Natural killer cell (primary cell): Measurements from ENCODE around the gene TENM4. TPM values are rescaled to one million over a fixed set of nuclear protein-coding genes. Genes with fewer than 3 reads are reported as not detected.

Experiments used
- ATAC-seq, 3 donors: fragments of 150-1000 bp in 2 of 3; fragments of 200-7000 bp in 1 of 3; cut with Tn5 transposase; 1 replicate in 1 of 3; 2 replicates in 2 of 3; pipeline ENCODE4 v1.10.0; 2021; ENCODE audit warnings: mild to moderate bottlenecking in 2 of 3, moderate library complexity in 2 of 3
- DNase-seq, 2 donors: peaks; one replicate each; pipeline versions ENCODE4 v3.0.0 to v3.0.0-alpha.2; 2013 to 2021; ENCODE audit warnings: mixed read lengths in 1 of 2
- H3K27ac ChIP-seq: one replicate; pipeline ENCODE4 v1.5.1; 2013; ENCODE audit warnings: mild to moderate bottlenecking, low read length
- H3K27me3 ChIP-seq: one replicate; pipeline ENCODE4 v1.6.1; 2013; ENCODE audit warnings: low read length; ENCODE audit not compliant: control insufficient read depth, insufficient read depth
- H3K36me3 ChIP-seq: one replicate; pipeline ENCODE4 v1.6.1; 2013; ENCODE audit warnings: low read length; ENCODE audit not compliant: control insufficient read depth, insufficient read depth
- H3K4me1 ChIP-seq: one replicate; pipeline ENCODE4 v1.6.1; 2013; ENCODE audit warnings: low read length; ENCODE audit not compliant: control insufficient read depth, insufficient read depth
- H3K4me3 ChIP-seq: one replicate; pipeline ENCODE4 v1.5.1; 2013; ENCODE audit warnings: low read length
- H3K9me3 ChIP-seq: one replicate; pipeline ENCODE4 v1.6.1; 2013; ENCODE audit warnings: low read length; ENCODE audit not compliant: control insufficient read depth, insufficient read depth
- H3K27ac Mint-ChIP-seq, 2 donors: one replicate each; pipeline ENCODE4 v1.8.0; 2022; ENCODE audit warnings: mild to moderate bottlenecking in 2 of 2, mixed read lengths in 2 of 2, moderate library complexity in 1 of 2
- H3K27me3 Mint-ChIP-seq, 2 donors: one replicate each; pipeline ENCODE4 v1.8.0; 2022; ENCODE audit warnings: low read depth in 2 of 2, mixed read lengths in 2 of 2
- H3K36me3 Mint-ChIP-seq: one replicate; pipeline ENCODE4 v1.8.0; 2022; ENCODE audit warnings: mixed read lengths
- H3K4me1 Mint-ChIP-seq, 2 donors: one replicate each; pipeline ENCODE4 v1.8.0; 2022; ENCODE audit warnings: mixed read lengths in 2 of 2
- H3K4me3 Mint-ChIP-seq: one replicate; pipeline ENCODE4 v1.8.0; 2022; ENCODE audit warnings: mild to moderate bottlenecking, moderate library complexity, mixed read lengths
- H3K9me3 Mint-ChIP-seq, 2 donors: one replicate each; pipeline ENCODE4 v1.8.0; 2022; ENCODE audit warnings: mixed read lengths in 2 of 2
- CTCF ChIP-seq: fragments of 200-600 bp; IDR thresholded peaks from one replicate; pipeline ENCODE4 v1.8.0; 2022; ENCODE audit warnings: antibody characterized with exemption
- WGBS: methylation state at CpG from one replicate; pipeline ENCODE4 v1.1.7; 2013; ENCODE audit warnings: missing lambda C conversion rate; ENCODE audit not compliant: insufficient coverage; 5-methylcytosine and 5-hydroxymethylcytosine counted together
- intact Hi-C: fragments of 100-400 bp; cut with micrococcal nuclease; formaldehyde crosslinking; loops from one replicate; pipeline ENCODE4 v1.14.2; 2022
- total RNA-seq, 4 donors: library from RNA; stranded (reverse); fragments of 120-200 nt in 1 of 4; gene quantifications; one replicate each; pipeline versions ENCODE4 v1.2.3 to v1.2.4, GENCODE V29; 2013 to 2022

The TENM4 gene
- total RNA-seq, 3 donors from 2014 or later (not counting 1 experiment from before 2014, with no cell fraction given): 0.63 to 0.75 TPM; not detected in 1

- no peaks in the 10 kb centered on the region for H3K9me3 Mint-ChIP-seq
- 85% methylated on average over 6 of the region's 6 CpGs for WGBS
- ATAC-seq (no peak), DNase-seq (no peak)
- no peaks in the 10 kb centered on the region for H3K27me3 ChIP-seq
- H3K4me1 ChIP-seq: no peaks in the 10 kb centered on the region
- peaks cover 0 to 2% of the 10 kb centered on the region in 2 donors for H3K27me3 Mint-ChIP-seq
- intact Hi-C loops: no loop called here
- H3K36me3 Mint-ChIP-seq: no peaks in the 10 kb centered on the region
- TF ChIP-seq CTCF: no peak
- no peak overlapping the region for H3K4me3 Mint-ChIP-seq
- no peaks in the 10 kb centered on the region for H3K36me3 ChIP-seq
- no peak overlapping the region for H3K4me3 ChIP-seq
- H3K27ac Mint-ChIP-seq: no peak overlapping the region
- no peak overlapping the region for H3K27ac ChIP-seq
- no peaks in the 10 kb centered on the region for H3K9me3 ChIP-seq
- no peaks in the 10 kb centered on the region for H3K4me1 Mint-ChIP-seq
Measured at GRCh38 chr11:79083352-79083751, 357.5 kb downstream of the TENM4 start.

DNA sequence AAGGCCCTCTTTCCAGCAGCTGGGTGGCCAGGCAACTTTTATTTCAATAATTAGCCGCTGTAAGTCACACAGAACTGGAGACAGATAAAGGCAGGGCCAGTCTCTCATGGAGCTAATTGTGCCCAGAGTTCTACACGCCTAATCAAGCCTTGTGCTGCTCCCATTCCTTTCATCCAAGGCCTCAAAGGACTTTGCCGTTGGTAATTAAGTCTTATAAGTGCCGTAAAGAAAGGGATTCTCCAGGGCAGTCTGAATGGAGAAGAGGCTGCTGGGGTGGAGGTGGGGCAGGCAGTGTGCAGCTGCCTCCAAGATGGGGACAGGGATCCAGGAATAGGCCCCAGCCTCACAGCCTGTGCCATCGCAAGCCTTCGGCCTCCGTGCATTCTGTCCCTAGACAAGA is 357.9 kb downstream of the TENM4 start:
- H3K27me3 ChIP-seq: no peaks in the 10 kb centered on the region
- H3K4me1 Mint-ChIP-seq: no peaks in the 10 kb centered on the region
- H3K36me3 ChIP-seq: no peaks in the 10 kb centered on the region
- no peak overlapping the region for H3K27ac ChIP-seq
- ATAC-seq (no peak), DNase-seq (no peak)
- TF ChIP-seq CTCF: no peak
- no peaks in the 10 kb centered on the region for H3K9me3 ChIP-seq
- no peak overlapping the region for H3K27ac Mint-ChIP-seq
- H3K4me3 ChIP-seq: no peak overlapping the region
- no peaks in the 10 kb centered on the region for H3K4me1 ChIP-seq
- intact Hi-C loops: no loop called here
- H3K36me3 Mint-ChIP-seq: no peaks in the 10 kb centered on the region
- peaks cover 0 to under 1% of the 10 kb centered on the region in 2 donors for H3K27me3 Mint-ChIP-seq
- no peak overlapping the region for H3K4me3 Mint-ChIP-seq
- no peaks in the 10 kb centered on the region for H3K9me3 Mint-ChIP-seq
- WGBS: 82% methylated on average over 7 of the region's 7 CpGs

DNA sequence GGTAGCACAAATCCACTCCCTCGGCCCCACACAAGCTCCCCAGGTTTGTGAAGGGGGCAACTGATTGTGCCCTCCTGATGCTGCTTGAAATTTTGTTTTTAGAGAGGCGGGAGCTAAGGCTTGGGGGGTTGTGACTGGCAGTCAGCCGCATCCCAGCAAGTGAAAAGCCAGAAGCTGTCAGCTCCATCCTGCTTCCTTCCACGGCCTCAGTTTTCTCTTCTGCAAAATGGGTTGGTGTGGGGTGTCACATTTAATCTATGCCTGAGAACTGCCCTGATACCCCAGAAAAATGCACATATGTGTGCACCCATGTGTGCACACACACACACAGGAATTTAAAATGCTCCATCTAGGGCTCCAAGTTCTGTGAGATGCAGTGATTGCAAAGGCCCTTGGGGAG is 358.6 kb downstream of the TENM4 start:
- WGBS: 81% methylated on average over 4 of the region's 4 CpGs
- DNase-seq: no peak
- H3K4me3 Mint-ChIP-seq: no peak overlapping the region
- ATAC-seq: no peak
- TF ChIP-seq CTCF: no peak
- no peaks in the 10 kb centered on the region for H3K27me3 ChIP-seq
- intact Hi-C loops: no loop called here
- H3K36me3 ChIP-seq: no peaks in the 10 kb centered on the region
- no peaks in the 10 kb centered on the region for H3K4me1 ChIP-seq
- H3K4me3 ChIP-seq: no peak overlapping the region
- no peaks in the 10 kb centered on the region for H3K9me3 ChIP-seq
- no peaks in the 10 kb centered on the region for H3K36me3 Mint-ChIP-seq
- H3K9me3 Mint-ChIP-seq: no peaks in the 10 kb centered on the region
- peaks cover 0 to 4% of the 10 kb centered on the region in 2 donors for H3K27me3 Mint-ChIP-seq
- H3K4me1 Mint-ChIP-seq: no peaks in the 10 kb centered on the region
- no peak overlapping the region for H3K27ac ChIP-seq
- no peak overlapping the region for H3K27ac Mint-ChIP-seq

DNA sequence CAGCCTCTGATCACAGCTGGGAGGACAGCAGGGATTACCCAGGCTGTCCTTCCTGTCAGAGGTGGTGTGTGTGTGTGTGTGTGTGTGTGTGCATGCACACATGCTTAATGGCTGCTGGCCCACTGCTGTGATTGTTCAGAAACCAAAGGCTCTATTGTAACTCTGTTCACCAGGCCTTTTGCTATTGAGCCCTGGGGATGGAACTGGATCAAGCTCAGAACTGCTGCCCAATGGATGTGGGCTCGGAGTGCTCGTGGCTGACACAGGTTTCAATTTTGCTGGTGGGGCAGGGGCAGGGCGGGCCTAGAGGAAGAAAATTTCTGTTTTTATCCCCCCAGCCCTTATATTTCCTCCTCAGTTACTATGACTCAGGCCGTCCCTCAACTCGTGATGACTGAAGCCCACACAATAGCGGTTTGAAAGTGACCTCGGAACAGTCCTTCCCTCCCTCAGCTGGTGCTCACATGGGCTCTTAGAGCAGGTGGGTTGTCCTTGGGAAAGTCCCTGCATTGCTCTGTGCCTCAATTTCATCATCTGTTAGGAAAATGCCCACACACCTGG is 359.3 kb downstream of the TENM4 start:
- no peaks in the 10 kb centered on the region for H3K4me1 ChIP-seq
- H3K9me3 Mint-ChIP-seq: no peaks in the 10 kb centered on the region
- WGBS: 81% methylated on average over 7 of the region's 7 CpGs
- H3K27ac ChIP-seq: no peak overlapping the region
- DNase-seq (no peak), ATAC-seq (no peak)
- H3K27ac Mint-ChIP-seq: no peak overlapping the region
- no peaks in the 10 kb centered on the region for H3K36me3 Mint-ChIP-seq
- TF ChIP-seq CTCF: no peak
- no peaks in the 10 kb centered on the region for H3K36me3 ChIP-seq
- H3K9me3 ChIP-seq: no peaks in the 10 kb centered on the region
- no peak overlapping the region for H3K4me3 ChIP-seq
- H3K4me3 Mint-ChIP-seq: no peak overlapping the region
- peaks cover 0 to 4% of the 10 kb centered on the region in 2 donors for H3K27me3 Mint-ChIP-seq
- H3K27me3 ChIP-seq: no peaks in the 10 kb centered on the region
- H3K4me1 Mint-ChIP-seq: no peaks in the 10 kb centered on the region
- intact Hi-C loops: no loop called here
